GM19455 (cell line): ENCODE measurements around the gene ADGRV1.
A peak's percentile ranks its signal among the peaks of the same experiment; 100 is the strongest.
"Not testable (repeated sequence)": the region's sequence is repeated elsewhere in the genome, so short reads cannot be mapped to it uniquely, and the experiment has no call there.

Source experiments
- ATAC-seq: cut with Tn5 transposase; IDR thresholded peaks from one replicate; pipeline ENCODE4 v1.9.1; 2021; ENCODE audit not compliant: unreplicated experiment

Gene ADGRV1

DNA sequence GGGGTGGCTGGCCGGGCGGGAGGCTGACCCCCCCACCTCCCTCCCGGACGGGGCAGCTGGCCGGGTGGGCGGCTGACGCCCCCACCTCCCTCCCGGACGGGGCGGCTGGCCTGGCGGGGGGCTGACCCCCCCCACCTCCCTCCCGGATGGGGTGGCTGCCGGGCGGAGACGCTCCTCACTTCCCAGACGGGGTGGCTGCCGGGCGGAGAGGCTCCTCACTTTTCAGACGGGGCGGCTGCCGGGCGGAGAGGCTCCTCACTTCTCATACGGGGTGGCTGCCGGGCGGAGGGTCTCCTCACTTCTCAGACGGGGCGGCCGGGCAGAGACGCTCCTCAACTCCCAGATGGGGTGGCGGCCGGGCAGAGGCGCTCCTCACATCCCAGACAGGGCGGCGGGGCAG, 37.2 kb downstream of the ADGRV1 start:
- ATAC-seq: not testable (repeated sequence)

DNA sequence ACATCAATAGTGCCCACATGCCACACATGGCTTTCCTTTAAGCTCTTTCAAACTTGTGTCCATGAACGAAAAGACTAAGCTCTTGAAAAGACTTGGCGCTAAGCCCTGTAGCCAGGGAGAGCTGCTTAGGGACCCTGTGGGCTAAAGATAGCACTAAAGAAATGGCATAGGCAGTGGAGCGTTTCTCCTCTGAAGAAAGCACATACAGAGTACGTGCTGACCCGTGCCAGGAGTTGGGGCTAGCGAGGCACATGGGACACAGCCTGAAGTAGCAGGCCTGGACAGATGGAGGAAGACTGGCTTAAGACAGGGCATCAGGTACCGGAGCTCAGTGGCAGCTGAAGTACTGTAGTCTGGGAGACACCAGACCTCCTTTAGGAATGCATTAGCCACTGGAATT, 39.7 kb downstream of the ADGRV1 start:
- ATAC-seq: no peak

DNA sequence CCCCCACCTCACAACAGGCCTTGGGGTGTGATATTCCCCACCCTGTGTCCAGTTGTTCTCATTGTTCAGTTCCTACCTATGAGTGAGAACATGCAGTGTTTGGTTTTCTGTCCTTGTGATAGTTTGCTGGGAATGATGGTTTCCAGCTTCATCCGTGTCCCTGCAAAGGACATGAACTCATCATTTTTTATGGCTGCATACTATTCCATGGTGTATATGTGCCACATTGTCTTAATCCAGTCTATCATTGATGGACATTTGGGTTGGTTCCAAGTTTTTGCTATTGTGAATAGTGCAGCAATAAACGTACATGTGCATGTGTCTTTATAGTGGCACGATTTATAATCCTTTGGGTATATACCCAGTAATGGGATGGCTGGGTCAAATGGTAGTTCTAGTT, 41.7 kb downstream of the ADGRV1 start:
- ATAC-seq: not testable (repeated sequence)

DNA sequence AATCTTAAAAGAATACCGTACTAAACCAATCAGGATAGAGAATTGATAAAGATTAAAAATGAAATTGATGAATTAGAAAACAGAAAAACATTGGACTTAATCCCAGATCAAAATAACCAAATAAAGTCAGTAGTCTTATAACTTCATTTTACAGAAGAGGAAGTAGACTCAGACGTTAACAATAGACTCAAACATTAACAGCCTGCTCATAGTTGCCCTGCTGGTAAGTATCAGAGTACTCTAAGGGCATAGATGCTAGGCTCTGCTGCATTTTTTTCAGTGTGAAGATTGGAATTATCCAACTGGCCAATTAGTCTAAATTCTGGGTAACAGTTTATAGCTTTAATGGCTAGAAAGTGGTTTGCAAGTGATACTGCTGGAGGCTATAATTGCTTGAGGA, 42.9 kb downstream of the ADGRV1 start:
- no peak for ATAC-seq

DNA sequence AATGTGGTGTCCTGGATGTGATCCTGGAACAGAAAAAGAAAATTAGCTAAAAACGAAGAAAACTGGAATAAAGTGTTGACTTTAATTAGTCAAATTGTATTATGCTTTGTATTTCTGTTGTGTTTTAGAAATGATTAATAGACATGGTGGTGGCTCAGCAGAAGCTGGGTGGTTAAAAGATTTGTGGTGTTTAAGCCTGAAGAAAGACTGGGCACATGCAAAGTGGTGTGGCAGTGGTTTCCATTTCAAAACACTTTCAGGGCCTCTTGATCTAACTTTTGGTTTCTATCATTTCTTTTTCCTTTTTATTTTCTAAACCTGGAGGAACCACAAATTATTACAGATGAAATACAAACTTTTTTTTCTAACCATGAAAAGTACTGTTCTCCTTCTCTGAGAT, 44.1 kb downstream of the ADGRV1 start:
- no peak for ATAC-seq

DNA sequence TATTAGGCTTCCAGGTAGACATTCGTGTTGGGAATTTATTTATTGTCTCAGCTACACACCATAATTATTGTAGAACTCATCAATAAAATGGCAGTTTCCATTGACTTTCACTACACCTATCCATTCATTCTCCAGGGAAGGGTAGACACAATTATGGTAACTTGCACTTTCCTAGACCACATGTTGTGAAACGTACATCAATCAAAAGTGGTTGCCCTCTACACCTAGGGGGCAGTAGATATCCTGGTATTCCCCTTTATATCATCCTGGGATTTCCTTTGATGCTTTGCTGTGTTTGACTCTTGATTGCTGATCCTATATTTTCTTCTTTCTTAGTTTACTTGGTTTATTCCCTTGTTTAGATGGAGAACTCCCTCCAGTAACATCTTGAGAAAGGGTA, 47.9 kb downstream of the ADGRV1 start:
- ATAC-seq: no peak

DNA sequence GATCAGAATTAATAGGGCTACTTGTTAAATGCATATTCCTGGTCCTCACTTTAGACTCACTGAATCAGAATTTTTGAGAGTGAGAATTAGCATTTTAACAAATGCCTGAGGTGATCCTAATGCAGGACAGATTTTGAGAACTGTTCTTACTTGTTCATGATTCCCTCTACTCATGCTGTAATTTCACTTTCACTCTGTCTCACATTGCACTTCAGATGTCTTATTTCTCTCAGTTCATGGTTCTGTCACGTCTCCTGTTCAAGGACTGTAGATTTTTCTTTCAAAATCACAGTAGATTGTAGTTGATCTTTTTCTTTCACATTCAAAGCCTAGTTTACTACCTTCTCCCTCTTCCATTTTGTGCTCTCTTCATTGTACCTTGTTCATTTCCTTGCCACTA, 54.3 kb downstream of the ADGRV1 start:
- peak; percentile 96 for ATAC-seq

DNA sequence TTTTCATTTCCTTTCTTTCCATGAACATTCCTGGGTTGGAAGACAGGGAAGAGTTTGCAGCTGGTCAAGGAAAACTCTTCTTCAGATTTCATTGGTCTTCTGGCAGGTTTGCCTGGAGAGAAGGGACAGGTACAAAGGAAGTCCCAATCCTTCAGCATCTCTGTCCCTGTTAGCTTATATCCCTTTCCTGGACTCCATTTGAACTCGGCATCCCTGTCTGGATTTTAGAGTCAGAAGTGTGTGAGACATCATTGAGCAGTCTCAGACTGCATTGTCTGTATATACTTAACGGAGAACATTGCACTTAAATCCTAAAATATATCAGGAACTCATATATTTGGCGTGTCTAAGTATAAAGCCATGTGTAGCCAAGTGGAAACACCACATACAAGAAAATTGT, 54.9 kb downstream of the ADGRV1 start:
- ATAC-seq: no peak

DNA sequence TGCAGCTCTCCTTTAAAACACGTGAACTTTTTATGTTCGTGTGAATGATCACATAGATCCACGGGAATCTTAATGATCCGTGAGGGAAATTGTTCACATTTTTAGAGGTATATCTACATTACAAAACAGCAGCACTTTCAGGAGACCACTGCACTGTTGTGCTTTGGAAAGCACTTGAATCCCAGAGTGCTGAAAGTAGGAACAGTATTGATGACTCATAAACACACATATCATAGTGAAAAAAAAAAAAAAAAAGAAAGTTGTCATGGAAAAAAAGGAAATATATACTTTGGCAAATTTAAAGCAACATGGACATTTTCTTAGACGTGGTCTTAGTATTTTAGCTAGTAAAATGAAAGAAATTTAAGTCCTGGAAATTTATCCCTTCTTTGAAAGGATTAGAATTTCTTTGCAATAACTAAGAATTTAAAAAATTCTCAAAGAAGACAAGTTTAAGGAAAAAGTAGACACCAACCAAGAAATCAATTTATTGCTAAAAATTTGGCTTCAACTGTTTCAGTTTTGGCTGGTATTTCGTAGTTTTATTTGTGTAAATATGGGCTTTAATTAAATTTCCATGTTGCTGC, 55.4 kb downstream of the ADGRV1 start:
- ATAC-seq: no peak

DNA sequence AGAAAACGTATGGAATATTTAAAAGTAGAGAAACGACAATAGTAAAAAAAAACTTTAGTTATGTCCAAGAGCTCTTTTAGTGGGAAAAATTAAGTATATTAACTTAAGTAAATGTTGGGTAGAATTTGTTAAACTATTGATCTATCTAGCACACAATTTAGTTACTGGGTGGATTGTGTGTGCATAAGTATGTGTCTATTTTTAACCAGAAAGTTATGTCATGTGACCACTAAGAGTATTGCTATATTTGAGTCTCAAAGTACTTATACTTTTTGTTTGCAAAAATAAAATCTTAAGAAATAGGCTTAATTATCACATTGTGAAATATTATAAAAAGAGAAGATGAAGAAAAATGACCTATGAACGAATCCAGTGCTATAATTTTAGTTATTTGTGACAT, 56.8 kb downstream of the ADGRV1 start:
- no peak for ATAC-seq

DNA sequence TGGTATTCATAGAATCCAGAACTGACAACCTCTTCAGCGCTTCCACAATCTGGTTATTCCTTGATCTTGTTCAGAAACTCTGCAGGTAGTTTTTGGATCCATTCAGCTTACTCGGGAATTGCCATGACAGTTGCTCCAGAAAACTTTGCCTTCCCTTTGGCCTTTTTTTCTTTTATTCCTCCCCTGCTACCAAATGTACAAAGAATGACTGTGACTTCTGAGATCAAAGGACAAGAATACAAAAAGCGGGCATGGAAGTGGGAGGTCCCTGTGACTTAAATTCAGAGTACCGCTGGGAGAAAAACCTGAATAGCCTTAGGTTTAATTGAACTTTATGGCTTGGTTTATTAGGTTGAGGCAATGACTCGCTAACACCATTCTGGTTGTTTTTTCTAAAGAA, 59.5 kb downstream of the ADGRV1 start:
- no peak for ATAC-seq

DNA sequence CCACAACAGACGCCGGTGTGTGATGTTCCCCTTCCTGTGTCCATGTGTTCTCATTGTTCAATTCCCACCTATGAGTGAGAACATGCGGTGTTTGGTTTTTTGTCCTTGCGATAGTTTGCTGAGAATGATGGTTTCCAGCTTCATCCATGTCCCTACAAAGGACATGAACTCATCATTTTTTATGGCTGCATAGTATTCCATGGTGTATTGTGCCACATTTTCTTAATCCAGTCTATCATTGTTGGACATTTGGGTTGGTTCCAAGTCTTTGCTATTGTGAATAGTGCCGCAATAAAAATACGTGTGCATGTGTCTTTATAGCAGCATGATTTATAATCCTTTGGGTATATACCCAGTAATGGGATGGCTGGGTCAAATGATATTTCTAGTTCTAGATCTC, 61.2 kb downstream of the ADGRV1 start:
- ATAC-seq: not testable (repeated sequence)

DNA sequence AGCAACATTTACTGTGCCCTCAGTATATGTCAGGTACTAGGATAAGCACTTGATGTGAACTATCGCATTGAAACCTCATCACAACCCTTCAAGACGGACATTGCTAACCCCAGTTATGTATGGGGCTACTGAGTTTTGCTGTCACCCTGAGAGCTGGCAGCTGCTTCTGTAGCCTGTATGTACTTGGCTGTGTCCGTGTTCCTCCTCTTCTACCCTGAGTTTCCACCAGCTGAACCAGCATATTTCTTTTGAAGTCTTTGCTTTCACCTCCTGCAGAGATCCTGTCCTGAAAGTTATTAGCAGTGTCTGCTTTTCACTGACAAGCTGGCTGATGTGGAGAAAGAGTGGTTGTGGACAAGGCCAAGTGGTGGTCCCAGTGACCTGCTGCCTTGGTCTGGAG, 63.3 kb downstream of the ADGRV1 start:
- no peak for ATAC-seq

DNA sequence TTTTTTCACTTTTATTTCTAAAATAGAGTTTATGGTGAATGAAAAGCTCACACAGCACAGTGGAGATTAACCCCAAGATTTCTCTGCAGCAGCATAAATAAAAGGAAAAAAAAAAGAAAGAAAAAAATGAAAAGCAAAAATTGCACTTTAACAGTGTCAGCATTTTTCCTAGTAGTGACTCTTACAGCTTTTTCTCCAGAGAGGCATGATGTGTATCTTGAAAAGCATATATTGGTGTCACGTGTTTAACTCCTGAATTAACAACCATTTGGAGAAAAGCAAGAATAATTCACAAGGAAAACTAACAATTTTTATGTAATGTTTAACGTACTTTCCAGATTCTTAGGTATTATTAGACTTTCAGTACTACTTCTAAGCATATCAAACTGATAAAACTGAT, 67.9 kb downstream of the ADGRV1 start:
- no peak for ATAC-seq

DNA sequence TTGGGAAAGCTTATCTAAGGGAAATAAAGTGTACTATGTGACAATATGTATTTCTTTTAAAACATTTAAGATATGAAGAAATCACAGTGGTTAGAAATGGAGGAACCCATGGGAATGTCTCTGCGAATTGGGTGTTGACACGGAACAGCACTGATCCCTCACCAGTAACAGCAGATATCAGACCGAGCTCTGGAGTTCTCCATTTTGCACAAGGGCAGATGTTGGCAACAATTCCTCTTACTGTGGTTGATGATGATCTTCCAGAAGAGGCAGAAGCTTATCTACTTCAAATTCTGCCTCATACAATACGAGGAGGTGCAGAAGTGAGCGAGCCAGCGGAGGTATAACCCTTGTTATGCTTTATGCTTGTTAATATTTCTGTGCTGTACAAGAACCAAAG, 69.9 kb downstream of the ADGRV1 start:
- ATAC-seq: no peak

DNA sequence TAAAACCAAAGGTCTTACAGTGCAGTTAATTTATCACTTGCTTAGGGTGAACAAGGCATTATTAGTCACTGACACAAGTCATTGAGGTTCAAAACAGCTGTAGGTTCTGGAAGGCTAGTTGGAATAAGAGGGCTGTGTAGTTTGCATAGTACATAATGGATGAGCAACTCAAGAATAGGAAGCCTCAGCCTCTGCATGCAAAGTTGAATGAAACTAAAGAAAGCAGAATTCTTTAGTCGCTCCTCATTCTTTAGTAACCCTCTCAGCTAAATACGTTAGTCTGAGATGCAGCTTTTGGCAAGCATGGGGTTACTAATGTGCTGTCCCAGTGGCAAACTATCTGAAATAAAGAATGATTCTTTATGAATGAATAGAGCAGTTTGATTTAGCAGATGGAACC, 74.2 kb downstream of the ADGRV1 start:
- no peak for ATAC-seq

DNA sequence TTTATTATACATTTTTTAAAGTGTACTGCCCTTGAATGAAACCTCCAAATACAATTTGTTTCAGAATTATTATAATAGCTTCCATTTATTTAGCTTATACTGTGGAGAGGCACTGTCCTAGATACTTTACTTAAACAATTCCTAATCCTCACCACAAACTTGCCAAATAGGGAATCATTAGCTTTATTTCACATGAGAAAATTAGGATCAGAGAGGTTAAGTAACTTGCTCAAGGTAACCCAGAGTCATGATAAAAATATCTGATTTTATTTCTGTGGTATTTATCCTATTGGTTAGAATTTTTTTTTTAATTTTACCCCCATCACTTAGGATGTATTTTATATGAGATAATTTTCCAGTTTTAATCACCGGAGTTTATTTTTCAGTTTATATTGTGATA, 78.4 kb downstream of the ADGRV1 start:
- no peak for ATAC-seq

DNA sequence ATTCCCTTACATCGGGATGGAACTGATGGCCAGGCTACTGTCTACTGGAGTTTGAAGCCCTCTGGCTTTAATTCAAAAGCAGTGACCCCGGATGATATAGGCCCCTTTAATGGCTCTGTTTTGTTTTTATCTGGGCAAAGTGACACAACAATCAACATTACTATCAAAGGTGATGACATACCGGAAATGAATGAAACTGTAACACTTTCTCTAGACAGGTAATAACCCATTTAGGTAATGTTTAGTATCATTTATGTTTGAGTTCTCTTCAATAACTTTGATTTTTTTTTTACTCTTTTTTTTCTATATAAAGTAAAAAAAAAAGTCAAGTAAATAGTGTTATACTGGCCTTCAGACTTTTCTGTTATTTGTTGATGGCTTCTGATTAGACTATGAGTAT, 79.1 kb downstream of the ADGRV1 start:
- ATAC-seq: no peak

DNA sequence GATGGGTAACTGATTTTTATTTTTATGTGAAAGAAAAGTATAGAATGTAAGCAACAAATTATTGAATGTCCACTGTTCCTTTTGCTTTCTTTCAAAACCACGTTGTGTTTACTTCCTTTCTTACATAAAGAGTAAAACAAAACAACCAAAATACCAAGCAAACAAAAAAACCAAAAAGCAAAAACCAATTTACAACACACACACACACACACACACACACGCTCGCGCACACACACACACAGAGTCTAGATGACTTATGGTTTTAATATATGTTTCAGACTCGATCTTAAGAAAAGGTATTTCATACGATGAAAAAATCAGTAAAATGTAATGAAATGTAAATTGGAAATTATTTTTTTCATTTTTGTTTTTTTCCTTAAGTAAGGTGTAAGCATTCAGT, 80.3 kb downstream of the ADGRV1 start:
- no peak for ATAC-seq

DNA sequence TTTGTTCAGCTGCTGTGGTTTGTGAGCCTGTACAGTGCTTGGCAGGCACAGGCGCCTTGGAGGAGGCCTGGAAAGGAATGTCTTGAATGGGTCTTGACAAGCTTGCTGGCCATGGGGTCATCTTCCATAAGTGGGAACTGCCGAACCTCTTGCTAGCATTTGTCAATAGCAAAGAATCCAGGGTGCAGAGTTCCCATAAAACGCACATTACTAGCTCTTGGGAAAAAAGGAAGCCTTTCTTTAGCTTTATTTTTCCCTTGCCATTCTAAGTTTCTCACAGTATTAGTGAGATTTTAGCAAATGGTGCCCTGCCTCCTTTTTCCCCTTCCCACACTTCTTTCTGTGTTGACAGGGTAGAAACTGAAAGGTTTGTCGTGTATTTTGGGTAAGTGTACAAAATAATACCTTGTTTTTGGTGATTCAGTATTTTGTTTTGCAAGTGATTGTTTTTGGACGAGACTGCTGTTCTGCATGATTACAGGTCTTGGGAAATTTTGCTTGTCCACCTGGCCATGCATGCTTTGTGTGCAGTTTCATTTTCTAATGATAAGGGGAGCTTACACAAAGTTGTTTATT, 82.0 kb downstream of the ADGRV1 start:
- ATAC-seq: no peak

DNA sequence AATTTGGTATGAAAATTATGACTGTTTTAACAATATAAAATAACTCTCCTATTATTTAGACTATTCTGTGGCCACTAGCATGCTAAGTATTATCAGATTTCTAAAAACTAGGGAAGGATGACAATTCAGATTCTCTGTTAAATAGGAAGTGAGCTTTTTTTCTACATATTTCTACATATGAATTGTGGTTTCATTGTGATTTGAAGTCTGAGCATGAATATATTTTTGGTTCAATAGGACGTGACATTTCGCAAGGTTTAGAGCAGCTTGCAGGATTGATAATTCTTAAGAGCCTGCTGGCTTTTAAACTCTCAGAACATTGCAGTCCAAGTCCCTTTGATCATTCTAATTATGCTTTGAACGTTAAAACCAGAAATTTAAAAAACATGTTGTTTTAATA, 82.9 kb downstream of the ADGRV1 start:
- ATAC-seq: no peak

DNA sequence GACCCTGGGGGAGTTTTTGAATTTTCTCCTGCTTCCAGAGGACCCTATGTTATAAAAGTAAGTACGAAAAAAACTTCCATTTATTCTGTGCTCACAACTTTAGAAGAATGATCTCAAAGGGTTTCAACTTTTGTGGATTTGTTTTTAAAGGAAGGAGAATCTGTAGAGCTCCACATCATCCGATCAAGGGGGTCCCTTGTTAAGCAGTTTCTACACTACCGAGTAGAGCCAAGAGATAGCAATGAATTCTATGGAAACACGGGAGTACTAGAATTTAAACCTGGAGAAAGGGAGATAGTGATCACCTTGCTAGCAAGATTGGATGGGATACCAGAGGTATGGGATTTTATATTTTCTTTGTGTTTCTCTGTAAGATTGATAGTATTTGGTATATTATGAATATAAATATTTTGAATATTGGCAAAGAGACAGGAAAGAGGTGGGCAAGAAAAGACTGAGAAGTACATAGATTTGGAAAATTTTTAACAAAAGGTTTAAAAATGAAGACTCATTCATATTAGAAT, 84.2 kb downstream of the ADGRV1 start:
- no peak for ATAC-seq

DNA sequence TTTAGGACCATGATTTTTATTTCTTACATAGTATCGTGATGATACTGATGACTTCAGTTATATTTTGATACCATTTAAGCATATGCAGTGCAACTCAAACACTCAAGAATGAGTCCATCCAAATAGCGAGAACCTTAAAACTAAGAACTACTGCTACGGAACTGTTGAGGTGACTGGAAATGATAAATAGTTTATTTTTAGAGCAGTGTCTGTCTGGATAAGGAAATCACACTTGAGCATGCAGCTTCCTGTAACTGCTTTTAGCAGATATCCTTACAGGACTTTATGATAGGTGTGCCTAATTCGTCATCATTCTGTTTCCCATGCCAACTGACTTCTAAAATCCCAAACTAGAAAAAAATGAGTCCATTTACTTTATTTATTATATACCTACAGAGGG, 85.5 kb downstream of the ADGRV1 start:
- no peak for ATAC-seq
